ENCODE measurements around the gene ZNF709.
"Not testable (repeated sequence)": the region's sequence is repeated elsewhere in the genome, so short reads cannot be mapped to it uniquely, and the experiment has no call there.

ZNF709 gene

GRCh38 chr19:12496480-12496879 lies 11.9 kb upstream of the ZNF709 start:
- DNase-seq (ENCODE audit: insufficient read length, low spot score) (no peak), FAIRE-seq (no peak)
- TF ChIP-seq CTCF (IDR thresholded peaks at IDR 0.05; ENCODE audit: insufficient read depth, missing control alignments): no peak

GRCh38 chr19:12495002-12495802 lies 10.6 kb upstream of the ZNF709 start:
- peak; percentile 47 for TF ChIP-seq CTCF (IDR thresholded peaks at IDR 0.05; ENCODE audit: insufficient read depth, missing control alignments)
- DNase-seq (ENCODE audit: insufficient read length, low spot score): peak; percentile 73
- FAIRE-seq: no peak

- TF ChIP-seq CTCF (IDR thresholded peaks at IDR 0.05; ENCODE audit: insufficient read depth, missing control alignments): no peak
- no peak for DNase-seq (ENCODE audit: insufficient read length, low spot score)
- FAIRE-seq: no peak
Observed at GRCh38 chr19:12494260-12494860, 9.7 kb upstream of the ZNF709 start.

GRCh38 chr19:12486265-12486783 lies 1.7 kb upstream of the ZNF709 start:
- DNase-seq (ENCODE audit: insufficient read length, low spot score); FAIRE-seq: not testable (repeated sequence)

- DNase-seq (ENCODE audit: insufficient read length, low spot score): no peak
Observed at GRCh38 chr19:12485571-12485970, 955 bp upstream of the ZNF709 start.

GRCh38 chr19:12485052-12485416 lies 418 bp upstream of the ZNF709 start:
- FAIRE-seq (no peak), DNase-seq (ENCODE audit: insufficient read length, low spot score) (no peak)
- TF ChIP-seq CTCF (IDR thresholded peaks at IDR 0.05; ENCODE audit: insufficient read depth, missing control alignments): no peak

More at GRCh38 chr19:12485571-12485970, 955 bp upstream of the ZNF709 start:
- no peak for FAIRE-seq
- TF ChIP-seq CTCF (IDR thresholded peaks at IDR 0.05; ENCODE audit: insufficient read depth, missing control alignments): no peak

- TF ChIP-seq CTCF (IDR thresholded peaks at IDR 0.05; ENCODE audit: insufficient read depth, missing control alignments): no peak
- FAIRE-seq: no peak
Observed at GRCh38 chr19:12484011-12484370, 625 bp downstream of the ZNF709 start.

More at GRCh38 chr19:12484011-12484370, 625 bp downstream of the ZNF709 start:
- DNase-seq (ENCODE audit: insufficient read length, low spot score): no peak

Data from D721Med (cell line).